ENCODE results near the gene DLG5.

The DLG5 gene

DNA sequence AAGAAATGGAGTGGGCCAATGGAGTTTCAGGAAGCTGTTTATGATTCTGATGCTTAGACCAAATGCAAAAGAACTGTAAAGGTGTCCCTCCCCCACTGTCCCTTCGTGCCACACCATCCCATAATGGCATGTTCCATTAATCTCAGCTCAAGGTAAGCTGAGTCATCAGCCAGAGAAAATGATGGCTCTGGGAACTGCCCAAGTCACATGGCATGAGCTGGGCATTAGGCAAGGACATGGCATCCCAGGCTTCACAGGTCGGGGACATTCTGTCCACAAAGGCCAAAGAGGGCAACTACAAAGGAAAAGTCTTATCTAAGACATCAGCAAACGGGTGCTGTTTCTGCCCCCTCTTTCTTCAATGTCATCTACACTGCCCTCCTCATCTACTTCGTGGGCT, 44.9 kb downstream of the DLG5 start:
- no peaks in the 10 kb centered on the region for H3K36me3 ChIP-seq (ENCODE audit: control insufficient read depth, insufficient read depth, low read length)
- H3K4me3 ChIP-seq (replicated peaks; ENCODE audit: low read depth, low read length), result no peak overlapping the region
- TF ChIP-seq, protein P1, sequence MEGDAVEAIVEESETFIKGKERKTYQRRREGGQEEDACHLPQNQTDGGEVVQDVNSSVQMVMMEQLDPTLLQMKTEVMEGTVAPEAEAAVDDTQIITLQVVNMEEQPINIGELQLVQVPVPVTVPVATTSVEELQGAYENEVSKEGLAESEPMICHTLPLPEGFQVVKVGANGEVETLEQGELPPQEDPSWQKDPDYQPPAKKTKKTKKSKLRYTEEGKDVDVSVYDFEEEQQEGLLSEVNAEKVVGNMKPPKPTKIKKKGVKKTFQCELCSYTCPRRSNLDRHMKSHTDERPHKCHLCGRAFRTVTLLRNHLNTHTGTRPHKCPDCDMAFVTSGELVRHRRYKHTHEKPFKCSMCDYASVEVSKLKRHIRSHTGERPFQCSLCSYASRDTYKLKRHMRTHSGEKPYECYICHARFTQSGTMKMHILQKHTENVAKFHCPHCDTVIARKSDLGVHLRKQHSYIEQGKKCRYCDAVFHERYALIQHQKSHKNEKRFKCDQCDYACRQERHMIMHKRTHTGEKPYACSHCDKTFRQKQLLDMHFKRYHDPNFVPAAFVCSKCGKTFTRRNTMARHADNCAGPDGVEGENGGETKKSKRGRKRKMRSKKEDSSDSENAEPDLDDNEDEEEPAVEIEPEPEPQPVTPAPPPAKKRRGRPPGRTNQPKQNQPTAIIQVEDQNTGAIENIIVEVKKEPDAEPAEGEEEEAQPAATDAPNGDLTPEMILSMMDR (IDR thresholded peaks at IDR 0.05; ENCODE audit: insufficient read depth, low read length, poor library complexity, severe bottlenecking), result no peak
- DNase-seq (ENCODE audit: extremely low read depth, insufficient read length), result no peak
- no peaks in the 10 kb centered on the region for H3K27me3 ChIP-seq (replicated peaks; ENCODE audit: control insufficient read depth, insufficient read depth, low read length)

DNA sequence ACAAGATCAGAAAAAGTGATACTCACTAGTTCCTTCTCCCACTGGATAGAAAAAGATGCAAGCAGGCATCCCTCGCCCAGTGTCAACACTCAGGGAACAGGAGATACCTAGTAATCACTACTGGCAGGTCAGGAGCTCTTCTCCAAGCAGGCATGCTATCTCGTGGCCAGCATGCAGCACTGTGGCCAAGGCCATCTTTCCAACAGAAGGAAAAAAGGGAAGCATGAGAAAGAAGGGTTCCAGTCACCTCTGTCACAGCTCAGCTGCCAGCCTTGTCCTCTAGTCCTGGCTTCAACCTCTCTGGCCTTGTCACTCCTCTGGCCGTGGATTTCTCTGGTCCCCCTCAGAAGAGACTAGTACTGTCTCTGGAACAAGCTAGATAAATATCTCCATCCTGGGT, 45.3 kb downstream of the DLG5 start:
- TF ChIP-seq, protein P1 (IDR thresholded peaks at IDR 0.05; ENCODE audit: insufficient read depth, low read length, poor library complexity, severe bottlenecking), result no peak
- DNase-seq (ENCODE audit: extremely low read depth, insufficient read length), result no peak

DNA sequence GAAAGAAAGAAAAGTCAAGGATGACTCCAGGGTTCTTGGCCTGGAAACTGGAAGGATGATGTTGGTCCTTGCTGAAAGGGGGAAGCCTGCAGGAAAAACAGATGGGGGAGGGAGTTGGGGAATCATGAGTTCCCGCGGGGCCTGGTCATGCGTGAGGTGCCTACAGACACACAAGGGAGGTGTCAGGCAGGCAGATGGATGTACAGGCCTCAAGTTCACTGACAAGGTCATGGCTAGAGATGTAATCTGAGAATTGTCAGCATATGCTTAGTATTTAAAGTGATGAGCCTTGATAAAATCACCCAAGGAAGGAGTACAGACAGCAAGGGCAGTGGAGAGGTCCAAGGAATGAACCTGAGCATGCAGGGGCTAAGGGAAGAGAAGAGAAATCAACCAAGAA, 46.8 kb downstream of the DLG5 start:
- DNase-seq (ENCODE audit: extremely low read depth, insufficient read length), result no peak
- Histone ChIP-seq H3K27me3 (replicated peaks; ENCODE audit: control insufficient read depth, insufficient read depth, low read length) (no peaks in the 10 kb centered on the region), H3K36me3 (ENCODE audit: control insufficient read depth, insufficient read depth, low read length) (no peaks in the 10 kb centered on the region), H3K4me3 (replicated peaks; ENCODE audit: low read depth, low read length) (no peak overlapping the region)
- TF ChIP-seq, protein P1 (IDR thresholded peaks at IDR 0.05; ENCODE audit: insufficient read depth, low read length, poor library complexity, severe bottlenecking), result no peak

More for the DNA sequence above, 45.3 kb downstream of the DLG5 start:
- H3K36me3 ChIP-seq (ENCODE audit: control insufficient read depth, insufficient read depth, low read length), result no peaks in the 10 kb centered on the region
- H3K27me3 ChIP-seq (replicated peaks; ENCODE audit: control insufficient read depth, insufficient read depth, low read length), result no peaks in the 10 kb centered on the region
- H3K4me3 ChIP-seq (replicated peaks; ENCODE audit: low read depth, low read length), result no peak overlapping the region

DNA sequence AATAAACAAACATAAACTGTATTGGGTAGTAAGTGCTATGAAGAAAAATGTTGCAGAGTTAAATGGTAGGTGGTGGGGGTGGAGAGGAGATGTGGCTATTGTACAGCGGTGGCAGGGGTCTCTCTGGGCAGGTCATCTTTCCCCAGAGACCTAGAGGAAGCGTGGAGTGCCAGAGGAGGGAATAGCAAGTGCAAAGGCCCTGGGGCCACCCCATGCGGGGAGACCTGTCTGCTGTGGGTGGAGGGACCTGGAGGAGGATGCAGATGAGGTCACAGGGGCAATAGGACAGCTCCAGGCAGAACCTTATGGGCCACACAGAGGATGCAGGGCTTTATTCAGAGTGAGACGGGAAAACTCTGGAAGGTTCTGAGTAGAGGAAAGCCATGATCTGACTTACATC, 47.5 kb downstream of the DLG5 start:
- no peaks in the 10 kb centered on the region for H3K27me3 ChIP-seq (replicated peaks; ENCODE audit: control insufficient read depth, insufficient read depth, low read length)
- H3K4me3 ChIP-seq (replicated peaks; ENCODE audit: low read depth, low read length), result no peak overlapping the region
- no peak for DNase-seq (ENCODE audit: extremely low read depth, insufficient read length)
- no peaks in the 10 kb centered on the region for H3K36me3 ChIP-seq (ENCODE audit: control insufficient read depth, insufficient read depth, low read length)
- TF ChIP-seq, protein P1 (IDR thresholded peaks at IDR 0.05; ENCODE audit: insufficient read depth, low read length, poor library complexity, severe bottlenecking), result no peak

DNA sequence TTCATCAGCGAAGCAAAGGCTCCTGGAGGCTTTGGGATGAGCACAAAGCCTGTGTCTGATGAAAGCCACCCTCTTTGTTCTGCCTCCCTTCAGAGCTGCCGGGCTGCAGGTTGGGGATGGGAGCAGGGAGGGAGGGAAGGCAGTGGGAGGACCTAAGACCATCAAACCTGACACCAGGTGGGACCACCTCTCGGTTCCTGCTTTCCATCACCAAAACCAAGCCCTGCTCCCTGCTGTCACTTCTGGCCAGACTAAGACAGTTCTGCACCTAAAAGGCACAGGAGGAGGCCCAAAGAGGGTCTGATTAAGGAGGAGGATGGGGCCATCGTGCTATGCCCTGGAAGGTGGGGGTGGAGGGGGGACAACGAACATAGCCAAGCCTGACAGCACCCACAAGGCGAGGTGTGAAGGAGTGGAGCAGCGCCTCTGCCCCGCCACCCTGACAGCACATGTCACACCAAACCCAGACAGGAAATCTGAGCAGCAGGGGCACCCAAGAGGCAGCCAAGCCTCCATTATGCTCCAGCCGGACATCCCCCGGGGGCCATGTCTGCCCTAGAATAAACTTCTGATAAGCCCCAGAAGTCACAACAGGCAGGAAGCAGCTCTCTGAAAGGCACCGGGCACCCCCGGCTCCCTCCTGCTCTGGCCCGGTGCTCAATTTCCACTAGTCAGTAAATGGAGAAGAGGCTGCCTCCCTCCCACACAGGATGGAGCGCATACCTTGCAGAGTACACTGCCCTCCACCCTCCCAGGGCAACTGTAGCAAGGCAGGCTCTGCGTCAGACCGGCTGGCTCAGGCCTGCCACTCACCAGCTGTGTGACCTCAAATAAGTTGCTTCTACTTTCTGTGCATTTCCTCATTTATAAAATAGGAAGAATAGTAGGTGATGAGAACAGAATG, 48.9 kb downstream of the DLG5 start:
- H3K36me3 ChIP-seq (ENCODE audit: control insufficient read depth, insufficient read depth, low read length), result no peaks in the 10 kb centered on the region
- H3K4me3 ChIP-seq (replicated peaks; ENCODE audit: low read depth, low read length), result no peak overlapping the region
- H3K27me3 ChIP-seq (replicated peaks; ENCODE audit: control insufficient read depth, insufficient read depth, low read length), result no peaks in the 10 kb centered on the region
- DNase-seq (ENCODE audit: extremely low read depth, insufficient read length), result peak; percentile 64
- TF ChIP-seq, protein P1 (IDR thresholded peaks at IDR 0.05; ENCODE audit: insufficient read depth, low read length, poor library complexity, severe bottlenecking), result peak; percentile 7

Data from GM06990 (cell line).